Sciatic nerve (tissue), 1 donor: Measurements from ENCODE around the gene NSF. TPM values are rescaled to one million over a fixed set of nuclear protein-coding genes. Genes with fewer than 3 reads are reported as not detected.

ENCODE experiments used
- total RNA-seq: library from RNA; stranded (reverse); fragmentation: NEBNext Ultra II Directional; extraction: Animal tissue kit (Norgen Biotek cat#: 25700); gene quantifications from one replicate; pipeline ENCODE4 v1.2.1, GENCODE V29; 2021
- donor health status: DM: no; HTN: no; CAD: no.

Gene NSF
- total RNA-seq, 1 donor from 2014 or later: 27.8 TPM

Other genes starting within 250 kb of the NSF start
- 16.6 TPM for gene ARL17B, start 228.9 kb upstream of the NSF start, total RNA-seq
- gene LRRC37A2, start 78.2 kb upstream of the NSF start, total RNA-seq: 15.2 TPM
- 11.0 TPM for gene ARL17A, start 11.0 kb upstream of the NSF start, total RNA-seq
- gene WNT3, start 228.0 kb downstream of the NSF start, total RNA-seq: 0.98 TPM